ENCODE results near the gene LIM2.
A peak's percentile ranks its signal among the peaks of the same experiment; 100 is the strongest.

Gene LIM2

GRCh38 chr19:51341066-51341465, 46.7 kb downstream of the LIM2 start:
- DNase-seq (ENCODE audit: low read depth in 2 of 2, low spot score in 1 of 2): no peak

- DNase-seq (ENCODE audit: low read depth in 2 of 2, low spot score in 1 of 2): peak; percentile 77 to 82
These were observed 47.8 kb downstream of the LIM2 start for GRCh38 chr19:51339687-51340656.

GRCh38 chr19:51339313-51339686, 48.5 kb downstream of the LIM2 start:
- no peak for DNase-seq (ENCODE audit: low read depth in 2 of 2, low spot score in 1 of 2)

DNA sequence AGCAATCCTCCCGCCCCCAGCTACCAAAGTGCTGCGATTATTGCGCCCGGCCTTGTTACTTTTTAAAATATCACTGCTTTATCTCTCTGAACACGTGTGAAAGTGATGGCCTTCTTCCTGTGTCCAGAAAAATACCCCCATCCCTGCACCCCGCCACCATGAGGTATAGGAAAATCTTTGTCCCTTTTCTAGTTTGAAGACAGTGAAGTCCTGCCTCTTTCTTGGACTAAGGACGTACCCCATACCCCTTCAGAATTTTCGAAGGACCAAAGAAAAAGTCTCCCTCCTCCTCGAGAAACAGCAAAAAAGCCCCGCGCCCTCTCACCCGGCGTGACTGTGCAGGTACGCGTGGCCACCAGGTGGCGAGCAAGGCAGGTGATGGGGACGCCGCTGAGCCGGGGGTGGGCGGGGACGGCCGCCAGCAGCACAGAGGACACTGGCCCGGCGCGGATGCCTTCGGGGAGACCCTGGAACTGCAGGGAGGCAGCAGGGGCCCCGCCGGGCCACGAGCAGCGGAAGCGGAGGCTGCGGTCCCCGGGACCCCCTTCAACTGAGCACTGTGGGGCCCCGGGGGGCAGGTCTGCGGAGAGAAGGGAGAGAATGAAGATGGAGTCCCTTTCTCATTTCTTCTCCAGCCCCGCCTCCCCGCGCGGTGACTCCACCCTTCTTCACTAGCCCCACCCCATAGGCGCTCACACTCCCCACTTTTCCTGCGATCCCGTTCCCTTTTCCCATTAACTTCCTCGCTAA, 49.0 kb downstream of the LIM2 start:
- peak; percentile 66 to 77 for DNase-seq (ENCODE audit: low read depth in 2 of 2, low spot score in 1 of 2)

DNA sequence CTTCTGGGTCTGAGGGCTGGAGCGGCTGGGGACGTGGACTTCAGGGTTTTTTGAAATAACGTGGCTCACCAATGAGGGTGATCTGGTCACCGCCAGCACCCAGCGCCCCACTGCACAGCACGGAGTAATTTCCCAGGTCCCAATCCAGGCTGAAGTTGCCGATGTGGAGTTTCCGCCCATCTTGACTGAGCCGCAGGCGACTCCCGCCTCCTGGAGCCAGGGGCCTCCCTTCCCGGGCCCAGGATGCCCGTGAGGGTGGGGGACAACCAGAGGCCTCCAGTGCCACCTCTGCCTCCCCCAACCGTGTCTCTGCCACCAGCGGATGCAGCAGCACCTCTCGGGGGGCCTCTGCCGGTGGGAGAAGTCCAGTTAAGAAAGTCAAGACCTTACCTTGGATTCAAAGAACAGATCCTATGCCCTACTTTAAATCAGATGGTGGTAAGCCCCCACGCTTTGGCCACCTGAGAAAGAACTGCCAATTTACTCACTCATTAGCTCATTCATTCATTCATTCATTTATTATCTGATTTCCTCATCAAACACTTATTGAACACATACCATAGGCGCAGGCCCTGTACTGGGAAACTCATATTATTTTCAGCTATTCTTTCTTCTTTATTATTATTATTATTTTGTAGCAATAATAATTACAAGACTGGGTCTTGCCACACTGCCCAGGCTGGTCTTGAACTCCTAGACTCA, 49.8 kb downstream of the LIM2 start:
- no peak for DNase-seq (ENCODE audit: low read depth in 2 of 2, low spot score in 1 of 2)

DNA sequence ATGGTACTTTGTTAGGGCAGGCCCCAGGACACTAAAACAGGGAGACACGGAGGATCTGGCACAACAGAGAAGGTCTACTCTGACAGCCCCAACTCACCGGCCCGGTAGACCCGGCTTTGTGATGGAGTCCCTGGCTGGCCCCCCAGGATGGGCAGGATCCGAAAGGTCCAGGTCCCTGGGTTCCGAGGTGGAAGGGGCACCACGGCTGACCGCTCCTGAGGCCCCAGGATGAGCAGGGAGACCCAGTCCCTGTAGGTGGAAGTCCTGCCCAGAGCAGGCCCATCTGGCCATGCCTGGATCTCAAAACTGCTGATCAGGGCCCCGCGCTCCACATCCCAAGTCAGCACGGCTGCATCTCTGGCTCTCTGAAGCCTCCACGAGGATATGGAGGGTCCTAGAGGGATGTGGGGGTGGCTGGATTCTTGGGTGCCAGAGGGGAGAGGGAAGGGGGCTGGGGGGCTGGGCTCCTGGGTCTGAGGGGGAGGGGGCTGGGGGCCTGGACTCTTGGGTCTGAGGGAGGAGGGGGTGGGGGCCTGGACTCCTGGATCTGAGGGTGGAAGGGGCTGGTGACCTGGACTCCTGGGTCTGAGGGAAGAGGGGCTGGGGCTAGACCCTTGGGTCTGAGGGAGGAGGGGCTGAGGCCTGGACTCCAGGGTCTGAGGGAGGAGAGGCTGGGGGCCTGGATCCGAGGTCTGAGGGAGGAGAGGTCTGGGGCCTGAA, 50.5 kb downstream of the LIM2 start:
- no peak for DNase-seq (ENCODE audit: low read depth in 2 of 2, low spot score in 1 of 2)

DNA sequence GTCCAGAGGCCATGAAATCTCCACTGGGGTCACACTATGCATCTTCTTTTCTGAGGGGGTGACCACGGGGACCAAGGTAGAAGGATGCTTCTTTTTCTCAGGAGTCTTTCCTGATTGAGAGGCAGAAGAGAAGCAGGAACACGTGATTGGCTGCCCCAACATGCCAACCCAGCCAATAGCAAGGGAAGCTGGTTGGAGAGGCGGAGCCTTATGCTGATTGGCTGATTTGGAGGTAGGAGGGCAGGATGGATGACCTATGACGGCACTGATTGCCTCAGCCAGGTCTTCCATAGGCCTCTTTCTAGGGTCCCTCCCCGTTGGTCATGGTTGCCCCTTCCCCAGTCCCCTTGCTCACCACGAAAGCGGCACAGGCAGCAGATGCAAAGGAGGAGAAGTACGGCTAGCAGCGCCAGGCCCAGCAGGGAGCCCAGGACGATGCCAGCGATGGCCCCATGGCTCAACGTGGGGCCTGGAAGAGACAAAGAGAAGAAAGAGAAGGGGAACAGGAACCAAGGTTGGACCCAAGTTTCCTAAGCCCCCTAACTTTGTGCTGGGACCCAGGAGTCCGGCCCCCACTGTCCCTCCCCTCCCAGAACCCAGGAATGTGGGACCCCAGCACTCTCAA, 53.8 kb downstream of the LIM2 start:
- DNase-seq (ENCODE audit: low read depth in 2 of 2, low spot score in 1 of 2): no peak

DNA sequence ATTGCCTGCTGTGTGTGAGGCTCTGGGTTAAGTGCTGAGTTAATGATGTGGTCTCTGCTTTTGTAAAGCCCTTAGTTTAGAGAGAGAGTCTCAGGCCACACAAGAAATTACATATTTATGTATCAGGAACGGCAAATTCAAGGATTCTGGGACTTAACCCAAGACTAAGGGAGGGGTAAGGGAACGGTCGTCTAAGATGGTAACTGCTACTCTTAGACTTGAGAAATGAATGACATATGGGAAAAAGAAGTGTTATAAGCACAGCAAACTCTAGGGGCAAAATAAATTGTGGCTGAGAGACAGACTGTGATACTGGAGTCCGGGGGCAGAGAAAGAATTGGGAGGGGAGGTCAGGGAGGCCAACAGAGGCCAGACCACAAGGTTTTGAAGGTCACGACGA, 56.1 kb downstream of the LIM2 start:
- DNase-seq (ENCODE audit: low read depth in 2 of 2, low spot score in 1 of 2): no peak

DNA sequence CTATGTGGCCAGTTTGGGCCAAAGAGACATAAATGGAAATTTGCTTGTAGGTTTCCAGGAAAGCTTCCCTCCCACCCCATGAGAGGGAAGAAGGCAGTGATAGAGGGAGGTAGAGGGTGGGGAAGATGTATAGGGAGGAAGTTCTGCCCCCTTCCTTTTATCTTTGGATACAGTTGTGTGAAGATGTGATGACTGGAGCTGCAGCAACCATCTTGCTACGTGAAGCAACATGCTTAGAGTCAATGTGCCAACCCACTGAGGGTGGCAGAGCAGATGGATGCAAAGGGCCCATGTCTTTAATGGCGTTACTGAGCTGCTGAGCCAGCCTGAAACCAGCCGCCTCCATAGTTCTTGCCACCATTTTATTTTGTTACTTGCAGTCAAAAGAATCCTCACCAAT, 56.6 kb downstream of the LIM2 start:
- no peak for DNase-seq (ENCODE audit: low read depth in 2 of 2, low spot score in 1 of 2)

- no peak for DNase-seq (ENCODE audit: low read depth in 2 of 2, low spot score in 1 of 2)
These were observed 57.4 kb downstream of the LIM2 start for GRCh38 chr19:51330366-51330765.

Measured in stimulated activated CD8-positive, alpha-beta memory T cell treated with anti-CD3 and anti-CD28 coated beads, Interleukin-4, amount 100 ng/mL, for 1 hour (primary cell).